Osteoblast (primary cell): ENCODE results near the gene FGFR3. TPM values are rescaled to one million over a fixed set of nuclear protein-coding genes. Genes with fewer than 3 reads are reported as not detected.

Experiments
- DNase-seq: peaks from one replicate; pipeline ENCODE4 v3.0.0; 2011; ENCODE audit warnings: low spot score, mixed read lengths; ENCODE audit not compliant: insufficient read length; ENCODE audit errors: missing footprints
- H2AFZ ChIP-seq: 2 replicates; pipeline ENCODE4 v1.6.0; 2011; ENCODE audit warnings: mild to moderate bottlenecking, low read length
- H3K27ac ChIP-seq: 2 replicates; pipeline ENCODE4 v1.5.1; 2011; ENCODE audit warnings: mild to moderate bottlenecking, low read depth, low read length, moderate library complexity
- H3K27me3 ChIP-seq: 2 replicates; pipeline ENCODE4 v1.6.0; 2012; ENCODE audit warnings: mild to moderate bottlenecking, control low read depth, inconsistent platforms, low read length, moderate library complexity; ENCODE audit not compliant: insufficient read depth
- H3K36me3 ChIP-seq: 2 replicates; pipeline ENCODE4 v1.5.1; 2011; ENCODE audit warnings: mild to moderate bottlenecking, low read length, control low read depth, moderate library complexity; ENCODE audit not compliant: insufficient read depth
- H3K4me1 ChIP-seq: 2 replicates; pipeline ENCODE4 v1.5.1; 2011; ENCODE audit warnings: mild to moderate bottlenecking, low read length, control low read depth, moderate library complexity; ENCODE audit not compliant: insufficient read depth
- H3K4me2 ChIP-seq: 2 replicates; pipeline ENCODE4 v1.6.0; 2011; ENCODE audit warnings: mild to moderate bottlenecking, low read length; ENCODE audit not compliant: insufficient read depth
- H3K4me3 ChIP-seq: fragments of 200-600 bp; sonication (generic); 3 replicates; pipeline ENCODE4 v1.5.1; 2012; ENCODE audit warnings: mild to moderate bottlenecking, low read length, inconsistent platforms; ENCODE audit not compliant: insufficient read depth
- H3K79me2 ChIP-seq: 2 replicates; pipeline ENCODE4 v1.6.0; 2012; ENCODE audit warnings: mild to moderate bottlenecking, low read length, control low read depth, inconsistent platforms; ENCODE audit not compliant: insufficient read depth
- H3K9me3 ChIP-seq: 2 replicates; pipeline ENCODE4 v1.5.1; 2011; ENCODE audit warnings: low read depth, low read length, control low read depth
- H4K20me1 ChIP-seq: 2 replicates; pipeline ENCODE4 v1.6.0; 2012; ENCODE audit warnings: mild to moderate bottlenecking, low read length, control low read depth; ENCODE audit not compliant: insufficient read depth
- total RNA-seq: library from RNA; depleted of rRNA; stranded (reverse); fragments of >200 nt; gene quantifications from 2 replicates; pipeline ENCODE4 v1.2.3, GENCODE V29; 2012
- TF ChIP-seq, protein P1 (sequence below): IDR thresholded peaks from 2 replicates; pipeline ENCODE4 v1.5.1; 2011; ENCODE audit warnings: mild to moderate bottlenecking, low read depth, low read length, moderate library complexity; ENCODE audit errors: extremely low read depth

The FGFR3 gene
- total RNA-seq, 1 donor, result 0.36 TPM

DNA sequence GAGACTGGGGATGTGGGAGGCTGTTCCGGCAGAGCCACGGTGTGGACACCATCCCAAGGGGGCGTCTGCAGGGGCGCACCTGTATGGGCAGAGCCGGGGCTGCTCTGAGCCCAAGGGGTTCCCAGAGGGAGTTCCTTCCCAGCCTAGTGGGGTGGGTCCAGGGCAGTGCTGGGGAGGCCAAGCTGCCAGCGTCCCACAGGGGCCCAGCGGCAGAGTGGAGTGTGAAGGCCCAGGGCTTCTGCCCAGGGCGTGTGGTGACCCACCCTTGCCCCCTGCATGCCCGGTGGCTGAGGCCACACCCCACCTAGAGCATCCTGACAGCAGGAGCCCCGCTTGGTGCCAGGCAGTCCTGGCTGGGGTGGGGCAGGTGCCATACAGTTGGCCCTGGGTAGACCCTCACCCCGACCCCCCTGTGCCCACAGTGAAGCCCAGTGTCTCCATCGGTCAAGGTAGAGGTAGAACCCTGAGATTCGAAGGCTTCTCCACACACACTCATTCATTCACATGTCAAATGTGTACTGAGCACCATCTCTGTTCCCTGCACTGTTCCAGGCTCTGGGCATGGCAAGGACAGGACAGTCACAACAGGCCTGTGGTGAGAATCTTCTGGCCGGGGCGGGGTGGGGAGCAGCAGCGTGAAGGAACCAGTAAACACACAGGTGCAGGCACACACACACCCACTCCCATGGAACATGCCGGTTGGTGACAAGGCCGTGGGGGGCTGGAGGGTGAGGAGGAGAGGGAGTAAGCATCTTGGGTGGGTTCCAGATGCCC lies 42.5 kb upstream of the FGFR3 start:
- Histone ChIP-seq H3K4me2 (no peak overlapping the region), H3K36me3 (no peaks in the 10 kb centered on the region), H3K4me3 (no peak overlapping the region), H3K4me1 (no peaks in the 10 kb centered on the region), H3K79me2 (no peaks in the 10 kb centered on the region), H3K9me3 (no peaks in the 10 kb centered on the region), H2AFZ (no peak overlapping the region), H3K27ac (no peak overlapping the region), H4K20me1 (no peaks in the 10 kb centered on the region), H3K27me3 (no peaks in the 10 kb centered on the region)
- TF ChIP-seq, protein P1, sequence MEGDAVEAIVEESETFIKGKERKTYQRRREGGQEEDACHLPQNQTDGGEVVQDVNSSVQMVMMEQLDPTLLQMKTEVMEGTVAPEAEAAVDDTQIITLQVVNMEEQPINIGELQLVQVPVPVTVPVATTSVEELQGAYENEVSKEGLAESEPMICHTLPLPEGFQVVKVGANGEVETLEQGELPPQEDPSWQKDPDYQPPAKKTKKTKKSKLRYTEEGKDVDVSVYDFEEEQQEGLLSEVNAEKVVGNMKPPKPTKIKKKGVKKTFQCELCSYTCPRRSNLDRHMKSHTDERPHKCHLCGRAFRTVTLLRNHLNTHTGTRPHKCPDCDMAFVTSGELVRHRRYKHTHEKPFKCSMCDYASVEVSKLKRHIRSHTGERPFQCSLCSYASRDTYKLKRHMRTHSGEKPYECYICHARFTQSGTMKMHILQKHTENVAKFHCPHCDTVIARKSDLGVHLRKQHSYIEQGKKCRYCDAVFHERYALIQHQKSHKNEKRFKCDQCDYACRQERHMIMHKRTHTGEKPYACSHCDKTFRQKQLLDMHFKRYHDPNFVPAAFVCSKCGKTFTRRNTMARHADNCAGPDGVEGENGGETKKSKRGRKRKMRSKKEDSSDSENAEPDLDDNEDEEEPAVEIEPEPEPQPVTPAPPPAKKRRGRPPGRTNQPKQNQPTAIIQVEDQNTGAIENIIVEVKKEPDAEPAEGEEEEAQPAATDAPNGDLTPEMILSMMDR, result no peak
- DNase-seq, result no peak

DNA sequence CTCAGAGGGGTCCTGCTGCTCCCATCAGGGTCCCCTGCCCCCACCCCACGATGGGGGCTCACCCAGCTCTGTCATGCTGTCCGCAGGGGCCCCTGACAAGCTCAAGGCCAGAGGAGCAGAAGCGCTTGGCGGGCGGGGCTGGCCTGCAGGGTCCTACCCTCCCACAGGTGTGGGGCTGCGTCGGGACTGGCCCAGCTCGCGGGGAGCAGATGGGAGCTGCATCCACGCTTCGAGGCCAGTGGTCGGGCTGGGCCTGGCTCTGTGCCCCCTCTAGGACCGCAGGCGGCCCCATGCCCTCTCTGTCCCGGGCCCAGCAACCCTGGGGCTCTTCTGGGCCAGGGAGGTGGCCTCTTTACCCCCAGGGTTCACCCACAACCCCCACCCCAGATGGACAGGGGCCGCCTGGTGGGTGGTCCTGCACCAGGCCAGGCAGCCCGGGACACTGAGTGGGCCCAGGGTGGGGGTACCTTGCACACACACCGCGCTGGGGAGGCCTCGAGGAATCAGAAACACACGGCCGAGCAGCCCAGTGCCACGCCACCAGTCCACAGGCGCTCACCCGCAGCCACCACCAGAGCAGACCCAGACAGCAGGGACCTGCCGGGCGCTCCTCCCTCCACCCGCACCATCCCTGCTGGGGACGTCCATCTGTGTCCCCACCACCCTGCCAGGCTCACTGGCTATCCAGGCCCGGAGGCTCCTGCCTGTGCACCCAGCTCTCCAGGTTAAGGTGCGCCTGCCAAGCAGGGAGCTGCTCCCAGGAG lies 41.8 kb upstream of the FGFR3 start:
- no peaks in the 10 kb centered on the region for H3K36me3 ChIP-seq
- H3K4me1 ChIP-seq, result no peaks in the 10 kb centered on the region
- H3K79me2 ChIP-seq, result no peaks in the 10 kb centered on the region
- no peaks in the 10 kb centered on the region for H3K9me3 ChIP-seq
- no peak overlapping the region for H3K27ac ChIP-seq
- no peak overlapping the region for H2AFZ ChIP-seq
- no peaks in the 10 kb centered on the region for H3K27me3 ChIP-seq
- no peak overlapping the region for H3K4me2 ChIP-seq
- no peak for DNase-seq
- no peak overlapping the region for H3K4me3 ChIP-seq
- TF ChIP-seq, protein P1, result no peak
- no peaks in the 10 kb centered on the region for H4K20me1 ChIP-seq

DNA sequence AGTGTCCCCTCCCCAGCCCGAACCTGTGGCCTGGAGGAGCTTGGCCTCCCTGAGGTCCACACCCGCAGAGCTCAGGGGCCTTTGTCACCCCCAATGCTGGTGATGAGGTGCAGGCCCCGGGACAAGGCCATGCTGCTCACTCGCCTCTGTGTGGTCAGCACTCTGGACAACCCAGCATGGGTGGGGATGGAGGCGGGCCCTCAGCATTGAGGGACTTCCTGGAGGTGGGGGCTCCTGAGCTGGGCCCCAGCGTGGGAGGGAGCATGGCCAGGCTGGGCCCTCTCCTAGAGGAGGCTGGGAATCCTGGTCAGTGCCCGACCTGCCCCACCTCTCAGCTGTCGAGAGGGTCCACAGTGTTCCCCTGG lies 41.2 kb upstream of the FGFR3 start:
- no peaks in the 10 kb centered on the region for H3K79me2 ChIP-seq
- no peaks in the 10 kb centered on the region for H3K9me3 ChIP-seq
- no peaks in the 10 kb centered on the region for H3K36me3 ChIP-seq
- no peak overlapping the region for H3K27ac ChIP-seq
- H3K4me2 ChIP-seq, result no peak overlapping the region
- no peak overlapping the region for H2AFZ ChIP-seq
- H3K4me1 ChIP-seq, result no peaks in the 10 kb centered on the region
- no peaks in the 10 kb centered on the region for H4K20me1 ChIP-seq
- no peak overlapping the region for H3K4me3 ChIP-seq
- no peak for DNase-seq
- TF ChIP-seq, protein P1, result no peak
- no peaks in the 10 kb centered on the region for H3K27me3 ChIP-seq
